SU-DHL-6 (cell line): ENCODE data around the gene FAXC.

Experiments
- EZH2phosphoT487 ChIP-seq: fragments of 200-600 bp; sonication (generic), shearing (Covaris generic); conservative IDR thresholded peaks from 2 replicates; pipeline ENCODE4 v1.6.1; 2018; ENCODE audit warnings: mild to moderate bottlenecking, antibody characterized with exemption, low read length, moderate library complexity, mixed read lengths
- TF ChIP-seq, protein P1 (sequence below): fragments of 200-600 bp; sonication (generic); IDR thresholded peaks from one replicate; pipeline ENCODE4 v1.5.1; 2017; ENCODE audit warnings: antibody characterized with exemption, mild to moderate bottlenecking, low read length, moderate library complexity; ENCODE audit not compliant: insufficient read depth, poor library complexity, severe bottlenecking

- TF ChIP-seq, protein P1, sequence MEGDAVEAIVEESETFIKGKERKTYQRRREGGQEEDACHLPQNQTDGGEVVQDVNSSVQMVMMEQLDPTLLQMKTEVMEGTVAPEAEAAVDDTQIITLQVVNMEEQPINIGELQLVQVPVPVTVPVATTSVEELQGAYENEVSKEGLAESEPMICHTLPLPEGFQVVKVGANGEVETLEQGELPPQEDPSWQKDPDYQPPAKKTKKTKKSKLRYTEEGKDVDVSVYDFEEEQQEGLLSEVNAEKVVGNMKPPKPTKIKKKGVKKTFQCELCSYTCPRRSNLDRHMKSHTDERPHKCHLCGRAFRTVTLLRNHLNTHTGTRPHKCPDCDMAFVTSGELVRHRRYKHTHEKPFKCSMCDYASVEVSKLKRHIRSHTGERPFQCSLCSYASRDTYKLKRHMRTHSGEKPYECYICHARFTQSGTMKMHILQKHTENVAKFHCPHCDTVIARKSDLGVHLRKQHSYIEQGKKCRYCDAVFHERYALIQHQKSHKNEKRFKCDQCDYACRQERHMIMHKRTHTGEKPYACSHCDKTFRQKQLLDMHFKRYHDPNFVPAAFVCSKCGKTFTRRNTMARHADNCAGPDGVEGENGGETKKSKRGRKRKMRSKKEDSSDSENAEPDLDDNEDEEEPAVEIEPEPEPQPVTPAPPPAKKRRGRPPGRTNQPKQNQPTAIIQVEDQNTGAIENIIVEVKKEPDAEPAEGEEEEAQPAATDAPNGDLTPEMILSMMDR: no peak
- no peak for TF ChIP-seq EZH2phosphoT487
These were observed 5.2 kb downstream of the FAXC start for GRCh38 chr6:99344289-99344688.
